Measurements from ENCODE around the gene CDC42EP5.

DNA sequence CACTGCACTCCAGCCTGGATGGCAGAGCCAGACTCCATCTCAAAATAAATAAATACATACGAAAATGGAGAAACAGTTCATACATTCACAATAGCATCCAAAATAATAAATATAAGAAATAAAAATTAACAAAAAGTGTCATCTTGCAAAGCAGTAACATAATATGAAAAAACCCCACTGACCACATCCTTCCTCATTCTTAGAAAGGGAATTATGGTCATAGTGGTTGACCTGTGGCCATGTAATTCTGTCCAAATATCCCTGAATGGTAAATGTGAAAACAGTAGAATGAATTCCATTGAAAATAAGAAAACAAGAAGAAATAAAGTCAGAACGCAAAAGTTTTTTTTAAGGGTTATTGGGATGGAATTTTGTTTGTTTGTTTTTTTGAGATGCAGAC is 7.0 kb upstream of the CDC42EP5 start:
- TF ChIP-seq, protein P1, sequence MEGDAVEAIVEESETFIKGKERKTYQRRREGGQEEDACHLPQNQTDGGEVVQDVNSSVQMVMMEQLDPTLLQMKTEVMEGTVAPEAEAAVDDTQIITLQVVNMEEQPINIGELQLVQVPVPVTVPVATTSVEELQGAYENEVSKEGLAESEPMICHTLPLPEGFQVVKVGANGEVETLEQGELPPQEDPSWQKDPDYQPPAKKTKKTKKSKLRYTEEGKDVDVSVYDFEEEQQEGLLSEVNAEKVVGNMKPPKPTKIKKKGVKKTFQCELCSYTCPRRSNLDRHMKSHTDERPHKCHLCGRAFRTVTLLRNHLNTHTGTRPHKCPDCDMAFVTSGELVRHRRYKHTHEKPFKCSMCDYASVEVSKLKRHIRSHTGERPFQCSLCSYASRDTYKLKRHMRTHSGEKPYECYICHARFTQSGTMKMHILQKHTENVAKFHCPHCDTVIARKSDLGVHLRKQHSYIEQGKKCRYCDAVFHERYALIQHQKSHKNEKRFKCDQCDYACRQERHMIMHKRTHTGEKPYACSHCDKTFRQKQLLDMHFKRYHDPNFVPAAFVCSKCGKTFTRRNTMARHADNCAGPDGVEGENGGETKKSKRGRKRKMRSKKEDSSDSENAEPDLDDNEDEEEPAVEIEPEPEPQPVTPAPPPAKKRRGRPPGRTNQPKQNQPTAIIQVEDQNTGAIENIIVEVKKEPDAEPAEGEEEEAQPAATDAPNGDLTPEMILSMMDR (IDR thresholded peaks at IDR 0.05; ENCODE audit: low read depth, low read length, poor library complexity, severe bottlenecking): no peak
- TF ChIP-seq EZH2phosphoT487 (IDR thresholded peaks at IDR 0.05; ENCODE audit: borderline replicate concordance, low read length): no peak
